ENCODE data around the gene LPCAT3. TPM values are rescaled to one million over a fixed set of nuclear protein-coding genes. Genes with fewer than 3 reads are reported as not detected.
A peak's percentile ranks its signal among the peaks of the same experiment; 100 is the strongest.

LPCAT3 gene
- total RNA-seq, 1 donor from 2014 or later = 40.2 TPM

GRCh38 chr12:6936636-6937480 lies 81.4 kb downstream of the LPCAT3 start:
- Mint-ChIP-seq H3K9me3 (ENCODE audit: unreplicated experiment) (no peaks in the 10 kb centered on the region), H3K36me3 (ENCODE audit: low read depth, unreplicated experiment) (peaks cover 47% of the 10 kb centered on the region), H3K27ac (ENCODE audit: unreplicated experiment) (peak overlapping the region; percentile 36), H3K4me3 (ENCODE audit: unreplicated experiment) (peak overlapping the region; percentile 74), H3K4me1 (ENCODE audit: unreplicated experiment) (peaks cover 52% of the 10 kb centered on the region), H3K27me3 (ENCODE audit: unreplicated experiment) (peaks cover 21% of the 10 kb centered on the region)
- no peak for DNase-seq (ENCODE audit: low spot score)
- no peak for TF ChIP-seq CTCF (IDR thresholded peaks at IDR 0.05; ENCODE audit: unreplicated experiment)

- no peak for TF ChIP-seq CTCF (IDR thresholded peaks at IDR 0.05; ENCODE audit: unreplicated experiment)
- Mint-ChIP-seq H3K27me3 (ENCODE audit: unreplicated experiment) (peaks cover 21% of the 10 kb centered on the region), H3K27ac (ENCODE audit: unreplicated experiment) (peak overlapping the region; percentile 36), H3K4me3 (ENCODE audit: unreplicated experiment) (peak overlapping the region; percentile 74), H3K4me1 (ENCODE audit: unreplicated experiment) (peaks cover 53% of the 10 kb centered on the region), H3K9me3 (ENCODE audit: unreplicated experiment) (no peaks in the 10 kb centered on the region), H3K36me3 (ENCODE audit: low read depth, unreplicated experiment) (peaks cover 47% of the 10 kb centered on the region)
- DNase-seq (ENCODE audit: low spot score) = no peak
Measured at GRCh38 chr12:6936194-6936635, 82.1 kb downstream of the LPCAT3 start.

GRCh38 chr12:6935371-6936193 lies 82.7 kb downstream of the LPCAT3 start:
- Mint-ChIP-seq H3K27me3 (ENCODE audit: unreplicated experiment) (peaks cover 26% of the 10 kb centered on the region), H3K36me3 (ENCODE audit: low read depth, unreplicated experiment) (peaks cover 48% of the 10 kb centered on the region), H3K9me3 (ENCODE audit: unreplicated experiment) (no peaks in the 10 kb centered on the region), H3K27ac (ENCODE audit: unreplicated experiment) (peak overlapping the region; percentile 93), H3K4me3 (ENCODE audit: unreplicated experiment) (peak overlapping the region; percentile 77), H3K4me1 (ENCODE audit: unreplicated experiment) (peaks cover 57% of the 10 kb centered on the region)
- DNase-seq (ENCODE audit: low spot score) = no peak
- no peak for TF ChIP-seq CTCF (IDR thresholded peaks at IDR 0.05; ENCODE audit: unreplicated experiment)

- peaks cover 25% of the 10 kb centered on the region for H3K27me3 Mint-ChIP-seq (ENCODE audit: unreplicated experiment)
- H3K27ac Mint-ChIP-seq (ENCODE audit: unreplicated experiment) = peak overlapping the region; percentile 93
- no peak for TF ChIP-seq CTCF (IDR thresholded peaks at IDR 0.05; ENCODE audit: unreplicated experiment)
- H3K9me3 Mint-ChIP-seq (ENCODE audit: unreplicated experiment) = no peaks in the 10 kb centered on the region
- peaks cover 42% of the 10 kb centered on the region for H3K36me3 Mint-ChIP-seq (ENCODE audit: low read depth, unreplicated experiment)
- DNase-seq (ENCODE audit: low spot score) = no peak
- peak overlapping the region; percentile 71 for H3K4me3 Mint-ChIP-seq (ENCODE audit: unreplicated experiment)
- H3K4me1 Mint-ChIP-seq (ENCODE audit: unreplicated experiment) = peaks cover 61% of the 10 kb centered on the region
Measured at GRCh38 chr12:6934110-6934509, 84.2 kb downstream of the LPCAT3 start.

Data from endothelial cell (in vitro differentiated cells).